Measurements from ENCODE around the gene FBXL2.

The FBXL2 gene

DNA sequence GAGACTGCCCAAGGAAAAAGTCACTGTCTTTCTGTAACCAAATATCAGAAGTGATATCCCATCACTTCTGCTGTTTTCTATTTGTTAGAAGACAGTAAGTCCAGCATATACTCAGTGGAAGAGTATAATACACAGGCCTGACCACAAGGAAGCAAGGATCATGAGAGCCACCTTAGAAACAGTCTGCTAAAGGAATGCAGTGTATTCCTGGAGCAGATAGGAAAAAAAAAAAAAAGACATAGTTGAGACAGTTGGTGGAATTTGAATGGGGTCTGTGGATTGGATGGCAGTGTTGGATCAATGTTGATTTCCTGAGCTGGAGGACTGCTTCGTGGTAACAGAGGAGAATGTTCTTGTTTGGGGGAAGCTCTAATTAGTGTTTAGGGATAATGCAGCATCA, 26.5 kb upstream of the FBXL2 start:
- no peak overlapping the region for H3K9ac ChIP-seq (ENCODE audit: low read length in 2 of 2)

GRCh38 chr3:33256249-33256648, 21.0 kb upstream of the FBXL2 start:
- Histone ChIP-seq H3K27me3 (ENCODE audit: control insufficient read depth in 1 of 2, insufficient read depth in 2 of 2, low read length in 2 of 2) (no peaks in the 10 kb centered on the region), H3K9ac (ENCODE audit: low read length in 2 of 2) (no peak overlapping the region), H3K4me3 (ENCODE audit: low read length in 2 of 2) (no peak overlapping the region), H3K4me1 (ENCODE audit: control insufficient read depth, insufficient read depth, low read length) (no peaks in the 10 kb centered on the region), H3K27ac (ENCODE audit: low read length) (no peak overlapping the region), H3K36me3 (ENCODE audit: control insufficient read depth in 2 of 2, insufficient read depth in 2 of 2, low read length in 2 of 2) (no peaks in the 10 kb centered on the region), H3K9me3 (ENCODE audit: control insufficient read depth in 2 of 2, low read length in 2 of 2) (no peaks in the 10 kb centered on the region)

More for the DNA sequence above, 26.5 kb upstream of the FBXL2 start:
- Histone ChIP-seq H3K27ac (ENCODE audit: low read length) (no peak overlapping the region), H3K4me3 (ENCODE audit: low read length in 2 of 2) (no peak overlapping the region), H3K9me3 (ENCODE audit: control insufficient read depth in 2 of 2, low read length in 2 of 2) (no peaks in the 10 kb centered on the region), H3K4me1 (ENCODE audit: control insufficient read depth, insufficient read depth, low read length) (no peaks in the 10 kb centered on the region), H3K27me3 (ENCODE audit: control insufficient read depth in 1 of 2, insufficient read depth in 2 of 2, low read length in 2 of 2) (no peaks in the 10 kb centered on the region), H3K36me3 (ENCODE audit: control insufficient read depth in 2 of 2, insufficient read depth in 2 of 2, low read length in 2 of 2) (no peaks in the 10 kb centered on the region)

GRCh38 chr3:33260104-33260503, 17.1 kb upstream of the FBXL2 start:
- Histone ChIP-seq H3K36me3 (ENCODE audit: control insufficient read depth in 2 of 2, insufficient read depth in 2 of 2, low read length in 2 of 2) (no peaks in the 10 kb centered on the region), H3K27me3 (ENCODE audit: control insufficient read depth in 1 of 2, insufficient read depth in 2 of 2, low read length in 2 of 2) (no peaks in the 10 kb centered on the region), H3K27ac (ENCODE audit: low read length) (no peak overlapping the region), H3K9ac (ENCODE audit: low read length in 2 of 2) (no peak overlapping the region), H3K9me3 (ENCODE audit: control insufficient read depth in 2 of 2, low read length in 2 of 2) (no peaks in the 10 kb centered on the region), H3K4me1 (ENCODE audit: control insufficient read depth, insufficient read depth, low read length) (no peaks in the 10 kb centered on the region), H3K4me3 (ENCODE audit: low read length in 2 of 2) (no peak overlapping the region)

DNA sequence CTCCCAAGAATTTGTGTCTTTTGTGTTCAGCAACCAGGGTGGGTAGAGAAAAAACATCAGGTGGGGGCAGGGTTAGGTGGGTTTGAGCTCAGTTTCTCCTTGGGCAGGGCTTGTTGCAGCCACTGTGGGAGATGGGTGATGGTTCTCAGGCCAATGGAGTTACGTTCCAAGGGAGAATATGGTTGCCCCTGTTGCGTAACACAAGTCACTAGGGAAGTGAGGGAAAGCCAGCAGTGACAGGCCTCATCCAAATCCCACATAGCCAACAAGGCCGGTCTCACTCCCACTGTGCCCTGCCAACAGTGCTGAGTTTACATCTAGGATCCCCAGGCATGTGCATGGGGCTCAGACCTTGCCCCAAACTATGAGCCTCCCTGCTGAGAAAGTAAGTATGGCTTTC, 7.9 kb upstream of the FBXL2 start:
- Histone ChIP-seq H3K9me3 (ENCODE audit: control insufficient read depth in 2 of 2, low read length in 2 of 2) (no peaks in the 10 kb centered on the region), H3K4me3 (ENCODE audit: low read length in 2 of 2) (no peak overlapping the region), H3K4me1 (ENCODE audit: control insufficient read depth, insufficient read depth, low read length) (no peaks in the 10 kb centered on the region), H3K36me3 (ENCODE audit: control insufficient read depth in 2 of 2, insufficient read depth in 2 of 2, low read length in 2 of 2) (no peaks in the 10 kb centered on the region), H3K27me3 (ENCODE audit: control insufficient read depth in 1 of 2, insufficient read depth in 2 of 2, low read length in 2 of 2) (no peaks in the 10 kb centered on the region), H3K27ac (ENCODE audit: low read length) (no peak overlapping the region), H3K9ac (ENCODE audit: low read length in 2 of 2) (no peak overlapping the region)

DNA sequence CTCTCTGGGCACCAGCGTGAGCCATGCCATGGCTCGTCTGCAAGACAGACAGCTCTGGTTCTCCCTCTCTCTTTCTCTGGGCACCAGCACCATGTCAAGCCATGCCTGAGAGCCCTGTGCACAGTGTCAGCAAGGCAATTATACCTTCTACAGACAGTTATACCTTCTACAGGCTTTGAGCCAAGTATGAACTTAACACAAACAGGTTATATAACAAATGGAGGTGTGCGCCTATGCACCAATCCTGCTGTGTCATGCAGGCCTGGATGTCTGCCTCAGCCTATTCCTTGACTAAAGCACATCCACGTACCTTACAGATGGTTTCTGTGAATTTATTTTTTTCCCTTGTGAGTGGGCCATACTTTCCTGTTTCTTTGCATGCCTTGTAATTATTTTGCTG, 5.9 kb upstream of the FBXL2 start:
- Histone ChIP-seq H3K9me3 (ENCODE audit: control insufficient read depth in 2 of 2, low read length in 2 of 2) (no peaks in the 10 kb centered on the region), H3K27me3 (ENCODE audit: control insufficient read depth in 1 of 2, insufficient read depth in 2 of 2, low read length in 2 of 2) (no peaks in the 10 kb centered on the region), H3K36me3 (ENCODE audit: control insufficient read depth in 2 of 2, insufficient read depth in 2 of 2, low read length in 2 of 2) (no peaks in the 10 kb centered on the region), H3K9ac (ENCODE audit: low read length in 2 of 2) (no peak overlapping the region), H3K4me1 (ENCODE audit: control insufficient read depth, insufficient read depth, low read length) (no peaks in the 10 kb centered on the region), H3K4me3 (ENCODE audit: low read length in 2 of 2) (no peak overlapping the region), H3K27ac (ENCODE audit: low read length) (no peak overlapping the region)

- H3K27ac ChIP-seq (ENCODE audit: low read length): no peak overlapping the region
- H3K4me3 ChIP-seq (ENCODE audit: low read length in 2 of 2): no peak overlapping the region
- H3K27me3 ChIP-seq (ENCODE audit: control insufficient read depth in 1 of 2, insufficient read depth in 2 of 2, low read length in 2 of 2): no peaks in the 10 kb centered on the region
- H3K9me3 ChIP-seq (ENCODE audit: control insufficient read depth in 2 of 2, low read length in 2 of 2): no peaks in the 10 kb centered on the region
- no peaks in the 10 kb centered on the region for H3K4me1 ChIP-seq (ENCODE audit: control insufficient read depth, insufficient read depth, low read length)
- no peak overlapping the region for H3K9ac ChIP-seq (ENCODE audit: low read length in 2 of 2)
- H3K36me3 ChIP-seq (ENCODE audit: control insufficient read depth in 2 of 2, insufficient read depth in 2 of 2, low read length in 2 of 2): no peaks in the 10 kb centered on the region
These were observed 3.6 kb upstream of the FBXL2 start for GRCh38 chr3:33273628-33274027.

- Histone ChIP-seq H3K9ac (ENCODE audit: low read length in 2 of 2) (peak overlapping the region; percentile 58 to 66), H3K27ac (ENCODE audit: low read length) (no peak overlapping the region), H3K27me3 (ENCODE audit: control insufficient read depth in 1 of 2, insufficient read depth in 2 of 2, low read length in 2 of 2) (no peaks in the 10 kb centered on the region), H3K4me1 (ENCODE audit: control insufficient read depth, insufficient read depth, low read length) (no peaks in the 10 kb centered on the region), H3K4me3 (ENCODE audit: low read length in 2 of 2) (peak overlapping the region; percentile 70 to 80), H3K36me3 (ENCODE audit: control insufficient read depth in 2 of 2, insufficient read depth in 2 of 2, low read length in 2 of 2) (no peaks in the 10 kb centered on the region), H3K9me3 (ENCODE audit: control insufficient read depth in 2 of 2, low read length in 2 of 2) (no peaks in the 10 kb centered on the region)
These were observed 921 bp downstream of the FBXL2 start for GRCh38 chr3:33278163-33278562.

- Histone ChIP-seq H3K27me3 (ENCODE audit: control insufficient read depth in 1 of 2, insufficient read depth in 2 of 2, low read length in 2 of 2) (no peaks in the 10 kb centered on the region), H3K4me1 (ENCODE audit: control insufficient read depth, insufficient read depth, low read length) (no peaks in the 10 kb centered on the region), H3K36me3 (ENCODE audit: control insufficient read depth in 2 of 2, insufficient read depth in 2 of 2, low read length in 2 of 2) (no peaks in the 10 kb centered on the region), H3K9ac (ENCODE audit: low read length in 2 of 2) (no peak overlapping the region), H3K27ac (ENCODE audit: low read length) (no peak overlapping the region), H3K4me3 (ENCODE audit: low read length in 2 of 2) (no peak overlapping the region), H3K9me3 (ENCODE audit: control insufficient read depth in 2 of 2, low read length in 2 of 2) (peaks cover 3 to 10% of the 10 kb centered on the region in 2 donors)
These were observed 10.5 kb downstream of the FBXL2 start for GRCh38 chr3:33287672-33288282.

GRCh38 chr3:33299395-33300081, 22.3 kb downstream of the FBXL2 start:
- Histone ChIP-seq H3K4me3 (ENCODE audit: low read length in 2 of 2) (no peak overlapping the region), H3K4me1 (ENCODE audit: control insufficient read depth, insufficient read depth, low read length) (no peaks in the 10 kb centered on the region), H3K27ac (ENCODE audit: low read length) (no peak overlapping the region), H3K27me3 (ENCODE audit: control insufficient read depth in 1 of 2, insufficient read depth in 2 of 2, low read length in 2 of 2) (no peaks in the 10 kb centered on the region), H3K9ac (ENCODE audit: low read length in 2 of 2) (no peak overlapping the region), H3K9me3 (ENCODE audit: control insufficient read depth in 2 of 2, low read length in 2 of 2) (no peaks in the 10 kb centered on the region), H3K36me3 (ENCODE audit: control insufficient read depth in 2 of 2, insufficient read depth in 2 of 2, low read length in 2 of 2) (no peaks in the 10 kb centered on the region)

DNA sequence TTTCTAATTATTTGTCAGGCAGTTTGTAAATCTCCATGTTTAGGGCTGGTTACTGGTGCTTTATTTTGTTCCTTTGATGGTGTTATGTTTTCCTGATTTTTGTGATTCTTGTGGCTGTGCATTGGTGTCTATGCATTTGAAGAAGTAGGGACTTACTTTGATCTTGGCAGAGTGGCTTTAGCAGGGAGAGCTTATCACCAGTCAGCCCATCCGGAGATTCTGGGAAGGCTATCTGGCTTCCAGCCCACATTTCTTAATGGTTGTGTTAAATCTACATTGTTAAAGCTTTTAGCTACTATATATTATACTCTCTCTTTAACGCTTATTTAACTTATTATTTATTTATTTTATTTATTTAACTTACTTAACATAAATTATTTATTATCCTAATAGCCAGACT, 35.1 kb downstream of the FBXL2 start:
- Histone ChIP-seq H3K4me1 (ENCODE audit: control insufficient read depth, insufficient read depth, low read length) (no peaks in the 10 kb centered on the region), H3K27ac (ENCODE audit: low read length) (no peak overlapping the region), H3K9me3 (ENCODE audit: control insufficient read depth in 2 of 2, low read length in 2 of 2) (no peaks in the 10 kb centered on the region), H3K9ac (ENCODE audit: low read length in 2 of 2) (no peak overlapping the region), H3K27me3 (ENCODE audit: control insufficient read depth in 1 of 2, insufficient read depth in 2 of 2, low read length in 2 of 2) (no peaks in the 10 kb centered on the region), H3K4me3 (ENCODE audit: low read length in 2 of 2) (no peak overlapping the region), H3K36me3 (ENCODE audit: control insufficient read depth in 2 of 2, insufficient read depth in 2 of 2, low read length in 2 of 2) (no peaks in the 10 kb centered on the region)

GRCh38 chr3:33313331-33313730, 36.1 kb downstream of the FBXL2 start:
- Histone ChIP-seq H3K27me3 (ENCODE audit: control insufficient read depth in 1 of 2, insufficient read depth in 2 of 2, low read length in 2 of 2) (no peaks in the 10 kb centered on the region), H3K36me3 (ENCODE audit: control insufficient read depth in 2 of 2, insufficient read depth in 2 of 2, low read length in 2 of 2) (no peaks in the 10 kb centered on the region), H3K4me3 (ENCODE audit: low read length in 2 of 2) (no peak overlapping the region), H3K4me1 (ENCODE audit: control insufficient read depth, insufficient read depth, low read length) (no peaks in the 10 kb centered on the region), H3K9me3 (ENCODE audit: control insufficient read depth in 2 of 2, low read length in 2 of 2) (no peaks in the 10 kb centered on the region), H3K27ac (ENCODE audit: low read length) (no peak overlapping the region), H3K9ac (ENCODE audit: low read length in 2 of 2) (no peak overlapping the region)

Measured in stomach smooth muscle (tissue), 2 donors.